RWPE2 (cell line): Measurements from ENCODE around the gene SKIC8.

Experiments
- ATAC-seq: fragments of 200-7000 bp; cut with Tn5 transposase; 3 replicates; pipeline ENCODE4 v1.9.1; 2021; ENCODE audit warnings: low read depth
- DNase-seq: peaks from one replicate; pipeline ENCODE4 v3.0.0-alpha.2; 2020; ENCODE audit warnings: low spot score
- H3K27ac ChIP-seq: fragments of 450-650 bp; 2 replicates; pipeline ENCODE4 v1.5.1; 2017; ENCODE audit warnings: mild to moderate bottlenecking; ENCODE audit not compliant: poor library complexity, severe bottlenecking
- H3K27me3 ChIP-seq: fragments of 250-450 bp; sonication (Bioruptor Pico); 2 replicates; pipeline ENCODE4 v1.5.1; 2021; ENCODE audit warnings: mild to moderate bottlenecking, moderate library complexity; ENCODE audit not compliant: insufficient read depth, poor library complexity, severe bottlenecking
- H3K36me3 ChIP-seq: fragments of 250-450 bp; sonication (Bioruptor Pico); 2 replicates; pipeline ENCODE4 v1.5.1; 2020; ENCODE audit warnings: low read depth, mild to moderate bottlenecking, moderate library complexity
- H3K4me1 ChIP-seq: fragments of 250-450 bp; sonication (Bioruptor Pico); 2 replicates; pipeline ENCODE4 v1.5.1; 2021; ENCODE audit warnings: mild to moderate bottlenecking, moderate library complexity; ENCODE audit not compliant: insufficient read depth, poor library complexity, severe bottlenecking
- H3K4me3 ChIP-seq: fragments of 250-450 bp; sonication (Bioruptor Pico); 2 replicates; pipeline ENCODE4 v1.5.1; 2021; ENCODE audit warnings: mild to moderate bottlenecking, moderate library complexity; ENCODE audit not compliant: severe bottlenecking
- H3K9me3 ChIP-seq: fragments of 250-450 bp; sonication (Bioruptor Pico); 2 replicates; pipeline ENCODE4 v1.5.1; 2021; ENCODE audit warnings: mild to moderate bottlenecking, moderate library complexity; ENCODE audit not compliant: severe bottlenecking
- TF ChIP-seq, protein P1 (sequence below): fragments of 450-650 bp; IDR thresholded peaks from one replicate; pipeline ENCODE4 v1.5.1; 2017; ENCODE audit warnings: mild to moderate bottlenecking, moderate library complexity; ENCODE audit not compliant: poor library complexity, severe bottlenecking

The SKIC8 gene

DNA sequence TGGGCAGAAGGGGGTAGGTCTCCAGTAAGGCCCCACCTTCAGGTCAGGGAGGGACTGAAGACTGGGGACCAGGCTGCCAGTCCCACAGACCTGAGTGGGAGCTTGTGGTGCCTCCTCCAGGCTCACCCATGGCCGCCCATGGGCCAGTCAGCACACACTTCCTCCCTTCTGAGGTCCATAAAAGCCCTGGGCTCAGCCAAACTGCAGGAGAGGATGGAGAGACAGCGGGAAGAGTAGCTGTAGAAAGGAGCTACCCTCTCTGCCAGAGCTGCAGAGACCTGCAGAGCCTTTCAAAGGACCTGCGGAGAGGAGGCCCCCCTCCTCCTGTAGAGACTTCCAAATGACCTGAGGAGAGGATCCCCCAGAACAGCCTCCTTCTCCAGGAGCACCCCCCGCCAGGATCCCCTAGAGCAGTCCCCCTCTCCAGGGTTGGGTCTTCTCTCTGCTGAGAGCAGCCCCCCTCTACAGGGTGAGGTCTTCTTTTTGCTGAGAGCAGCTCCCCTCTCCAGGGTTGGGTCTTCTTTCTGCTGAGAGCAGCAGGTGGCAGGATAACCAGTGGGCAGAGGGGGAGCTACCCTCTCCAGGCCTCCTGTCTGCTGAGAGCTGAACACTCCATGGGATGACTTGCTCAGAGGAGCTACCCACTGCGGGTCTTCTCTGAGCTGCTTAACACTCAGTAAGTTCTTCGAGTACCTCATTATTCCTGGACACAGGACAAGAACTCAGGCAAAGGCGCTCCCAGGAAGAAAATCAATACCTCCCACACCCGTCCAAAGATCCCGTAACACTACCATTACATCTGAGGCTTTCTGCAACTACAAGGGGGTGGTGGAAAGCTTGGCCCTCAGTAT is 5.0 kb upstream of the SKIC8 start:
- Histone ChIP-seq H3K4me3 (no peak overlapping the region), H3K36me3 (no peaks in the 10 kb centered on the region), H3K9me3 (no peaks in the 10 kb centered on the region), H3K27me3 (no peaks in the 10 kb centered on the region), H3K4me1 (peaks cover 26% of the 10 kb centered on the region), H3K27ac (no peak overlapping the region)
- no peak for ATAC-seq
- TF ChIP-seq, protein P1, sequence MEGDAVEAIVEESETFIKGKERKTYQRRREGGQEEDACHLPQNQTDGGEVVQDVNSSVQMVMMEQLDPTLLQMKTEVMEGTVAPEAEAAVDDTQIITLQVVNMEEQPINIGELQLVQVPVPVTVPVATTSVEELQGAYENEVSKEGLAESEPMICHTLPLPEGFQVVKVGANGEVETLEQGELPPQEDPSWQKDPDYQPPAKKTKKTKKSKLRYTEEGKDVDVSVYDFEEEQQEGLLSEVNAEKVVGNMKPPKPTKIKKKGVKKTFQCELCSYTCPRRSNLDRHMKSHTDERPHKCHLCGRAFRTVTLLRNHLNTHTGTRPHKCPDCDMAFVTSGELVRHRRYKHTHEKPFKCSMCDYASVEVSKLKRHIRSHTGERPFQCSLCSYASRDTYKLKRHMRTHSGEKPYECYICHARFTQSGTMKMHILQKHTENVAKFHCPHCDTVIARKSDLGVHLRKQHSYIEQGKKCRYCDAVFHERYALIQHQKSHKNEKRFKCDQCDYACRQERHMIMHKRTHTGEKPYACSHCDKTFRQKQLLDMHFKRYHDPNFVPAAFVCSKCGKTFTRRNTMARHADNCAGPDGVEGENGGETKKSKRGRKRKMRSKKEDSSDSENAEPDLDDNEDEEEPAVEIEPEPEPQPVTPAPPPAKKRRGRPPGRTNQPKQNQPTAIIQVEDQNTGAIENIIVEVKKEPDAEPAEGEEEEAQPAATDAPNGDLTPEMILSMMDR, result no peak
- no peak for DNase-seq

DNA sequence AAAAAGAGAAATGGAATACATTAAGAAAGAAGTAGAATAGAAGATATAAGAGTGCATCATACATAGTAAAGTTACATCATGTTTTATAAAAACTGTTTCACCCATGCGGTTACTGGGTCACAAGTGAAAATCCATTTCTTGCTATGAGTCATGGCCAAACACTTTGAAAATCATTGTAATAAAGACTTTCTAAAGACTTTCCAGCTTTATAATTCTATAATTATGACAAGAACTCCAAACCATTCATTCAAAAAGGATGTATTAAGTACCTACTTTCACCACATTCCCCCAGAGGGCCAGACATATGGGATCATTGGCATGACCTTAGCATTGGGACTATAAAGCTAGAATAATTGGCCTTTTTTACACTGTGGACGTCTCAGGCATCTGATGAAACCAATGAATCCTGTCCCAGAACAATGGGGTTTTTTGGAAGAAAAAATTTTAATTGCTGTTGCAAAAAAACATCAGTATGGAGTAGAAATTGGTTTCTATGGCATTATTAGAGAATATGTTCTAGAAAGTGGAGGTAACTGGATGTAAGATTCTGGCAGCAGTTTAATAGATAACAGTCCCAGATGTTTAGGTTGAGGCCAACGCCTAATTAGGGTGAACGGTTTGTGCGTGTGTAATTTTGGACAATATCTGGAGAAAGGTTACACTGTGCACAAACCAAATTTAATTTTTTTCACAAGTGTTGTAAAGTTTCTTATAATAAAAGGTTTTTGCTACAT is 3.3 kb upstream of the SKIC8 start:
- TF ChIP-seq, protein P1, result no peak
- Histone ChIP-seq H3K36me3 (no peaks in the 10 kb centered on the region), H3K9me3 (no peaks in the 10 kb centered on the region), H3K27me3 (no peaks in the 10 kb centered on the region), H3K4me1 (peaks cover 35% of the 10 kb centered on the region), H3K27ac (peak overlapping the region; percentile 37), H3K4me3 (no peak overlapping the region)
- peak; percentile 43 for ATAC-seq
- peak; percentile 54 for DNase-seq

DNA sequence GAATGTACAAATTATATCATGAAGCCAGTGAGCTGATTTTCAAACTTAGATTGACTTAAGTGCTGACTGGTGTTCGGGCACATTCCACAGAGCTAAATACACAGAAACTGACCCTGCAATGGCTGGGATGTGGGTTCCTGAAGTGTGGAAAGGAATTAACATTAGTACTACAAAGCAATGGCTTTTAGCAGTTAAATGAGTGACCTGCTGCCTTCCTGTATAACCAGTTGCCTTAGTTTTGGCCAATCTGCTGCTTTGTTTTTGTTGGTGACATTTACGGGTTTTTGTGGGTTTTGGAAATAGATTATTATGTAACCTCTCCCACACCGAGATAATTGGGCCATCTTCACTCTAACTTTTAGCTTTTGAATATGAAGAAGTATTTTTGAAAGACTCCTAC is 2.4 kb upstream of the SKIC8 start:
- no peaks in the 10 kb centered on the region for H3K9me3 ChIP-seq
- ATAC-seq (no peak), DNase-seq (peak; percentile 8)
- no peak overlapping the region for H3K4me3 ChIP-seq
- TF ChIP-seq, protein P1, result no peak
- H3K36me3 ChIP-seq, result peaks cover 7% of the 10 kb centered on the region
- H3K4me1 ChIP-seq, result peaks cover 35% of the 10 kb centered on the region
- no peaks in the 10 kb centered on the region for H3K27me3 ChIP-seq
- peak overlapping the region; percentile 37 for H3K27ac ChIP-seq

DNA sequence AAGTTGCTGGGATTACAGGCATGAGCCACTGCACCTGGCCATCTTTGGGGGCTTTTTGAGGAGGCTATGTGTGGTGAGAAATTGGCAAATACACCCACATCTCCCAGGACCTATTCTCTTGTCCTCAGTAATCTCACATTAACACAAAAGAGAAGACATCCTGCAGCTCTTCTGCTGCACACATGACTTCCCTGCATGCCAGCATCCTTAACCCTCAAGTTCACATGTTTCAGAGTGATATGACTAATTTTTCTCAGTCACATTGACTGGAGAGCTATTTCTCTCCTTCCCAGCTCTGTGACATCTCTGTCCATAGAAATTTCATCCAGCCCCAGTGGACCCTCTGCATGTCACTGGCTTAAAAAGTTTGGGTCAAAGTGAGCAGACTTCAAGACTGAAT is 1.9 kb upstream of the SKIC8 start:
- no peak overlapping the region for H3K4me3 ChIP-seq
- H3K4me1 ChIP-seq, result peaks cover 33% of the 10 kb centered on the region
- no peaks in the 10 kb centered on the region for H3K9me3 ChIP-seq
- H3K36me3 ChIP-seq, result peaks cover 11% of the 10 kb centered on the region
- DNase-seq (peak; percentile 2), ATAC-seq (no peak)
- TF ChIP-seq, protein P1, result no peak
- H3K27me3 ChIP-seq, result no peaks in the 10 kb centered on the region
- H3K27ac ChIP-seq, result no peak overlapping the region
